NCI-H1417 treated with DMSO at 0.1 percent for 48 hours (cell line): Measurements from ENCODE around the gene ZNF469.

ENCODE experiments used
- DNase-seq: peaks from one replicate; lab custom pipeline; 2025; lab: John Stamatoyannopoulos, UW

The ZNF469 gene

GRCh38 chr16:88382491-88383400 is at the start of gene ZNF469:
TSS of gene ZNF469 (plus strand) at chr16:88382959. CDS start at chr16:88427471, 44,512 bp downstream.
- DNase-seq = no peak

DNA sequence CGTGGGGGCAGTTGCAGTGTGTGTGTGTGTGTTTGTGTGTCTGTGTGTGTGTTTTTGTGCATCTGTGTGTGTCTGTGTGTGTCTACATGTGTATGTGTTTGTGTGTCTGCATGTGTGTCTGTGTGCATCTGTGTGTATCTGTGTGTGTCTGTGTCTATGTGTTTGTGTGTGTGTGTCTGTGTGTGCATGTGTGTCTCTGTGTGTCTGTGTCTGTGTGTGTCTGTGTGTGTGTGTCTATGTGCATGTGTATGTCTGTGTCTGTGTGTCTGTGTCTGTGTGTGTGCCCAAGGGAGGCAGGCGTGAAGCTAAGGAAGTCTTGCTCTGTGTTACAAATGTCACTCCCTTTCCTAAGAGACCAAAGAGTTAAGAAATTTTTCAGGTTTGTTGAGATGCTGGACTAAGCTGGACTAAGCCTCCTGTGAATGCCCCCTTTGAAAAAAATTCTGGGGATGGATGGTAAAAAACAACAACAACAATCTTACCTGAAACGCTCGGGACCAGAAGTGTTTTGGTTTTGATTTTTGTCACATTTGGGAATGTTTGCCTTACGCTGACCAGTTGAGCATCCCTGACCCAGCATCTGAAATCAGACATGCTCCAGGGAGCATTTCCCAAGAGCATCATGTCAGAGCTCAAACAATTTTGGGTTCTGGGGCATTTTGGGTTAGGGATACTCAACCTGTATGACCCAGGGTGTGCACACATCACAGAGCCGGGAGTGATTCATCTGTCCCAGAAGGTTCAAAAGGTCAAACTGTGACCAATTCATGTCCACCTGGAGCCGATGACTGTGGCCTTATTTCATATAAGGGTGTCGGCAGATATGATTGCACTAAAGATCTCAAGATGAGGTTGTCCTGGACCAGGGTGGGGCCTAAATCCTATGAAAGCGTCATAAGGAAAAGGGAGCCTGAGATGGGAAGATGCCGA is 48.6 kb upstream of the ZNF469 start:
- DNase-seq = no peak

DNA sequence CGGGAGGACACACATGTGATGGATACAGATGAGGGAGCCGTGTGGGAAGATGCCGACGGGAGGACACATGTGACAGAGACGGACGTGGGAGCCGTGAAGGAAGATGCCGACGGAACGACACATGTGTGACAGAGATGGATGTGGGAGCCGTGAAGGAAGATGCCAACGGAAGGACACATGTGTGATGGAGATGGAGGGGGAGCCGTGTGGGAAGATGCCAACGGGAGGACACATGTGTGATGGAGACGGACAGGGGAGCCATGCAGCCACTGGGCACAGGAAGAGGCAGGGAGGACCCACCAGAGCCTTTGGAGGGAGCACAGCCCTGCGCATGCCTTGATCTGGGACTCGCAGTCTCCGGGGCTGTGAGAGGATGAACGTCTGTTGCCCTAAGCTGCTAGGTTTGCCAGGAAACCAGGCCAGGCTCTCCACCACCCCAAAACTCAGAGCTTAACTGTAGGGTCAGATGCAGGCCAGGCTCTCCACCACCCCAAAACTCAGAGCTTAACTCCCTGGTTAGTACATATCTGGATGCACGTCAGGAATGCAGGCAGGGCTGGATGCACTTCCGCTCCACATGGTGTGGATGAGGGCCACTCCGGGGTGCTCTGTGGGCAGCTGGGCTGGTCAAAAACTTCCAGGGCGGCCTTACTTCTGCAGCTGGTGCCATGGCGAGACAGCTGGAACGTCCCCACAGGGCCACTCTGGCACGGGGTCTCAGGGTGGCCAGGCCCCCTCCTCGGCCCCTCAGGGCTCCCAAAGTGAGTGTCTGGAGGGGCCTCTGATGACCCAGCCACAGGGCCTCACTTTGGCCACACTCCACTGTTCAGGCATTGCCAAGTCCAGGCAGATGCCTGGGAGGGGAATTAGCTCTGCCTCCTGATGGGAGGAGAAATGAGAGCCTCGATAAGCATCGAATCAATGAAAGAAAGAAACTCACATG is 47.7 kb upstream of the ZNF469 start:
- DNase-seq = no peak

DNA sequence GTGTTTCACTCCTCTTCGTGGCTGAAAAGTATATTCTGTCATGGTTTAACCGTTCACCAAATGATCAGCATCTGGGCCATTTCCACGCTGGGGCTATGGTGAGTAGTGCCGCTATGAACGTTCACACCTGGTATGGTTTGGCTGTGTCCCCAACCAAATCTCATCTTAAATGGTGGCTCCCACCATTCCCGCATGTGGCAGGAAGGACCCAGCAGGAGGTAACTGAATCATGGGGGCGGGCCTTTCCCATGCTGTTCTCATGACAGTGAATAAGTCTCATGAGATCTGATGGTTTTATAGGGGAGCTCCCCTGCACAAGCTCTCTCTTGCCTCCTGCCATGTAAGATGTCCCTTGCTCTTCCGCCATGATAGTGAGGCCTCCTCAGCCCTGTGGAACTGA is 45.7 kb upstream of the ZNF469 start:
- no peak for DNase-seq

- DNase-seq = no peak
These were observed 45.2 kb upstream of the ZNF469 start for GRCh38 chr16:88337538-88337937.

- DNase-seq = no peak
These were observed 44.6 kb upstream of the ZNF469 start for GRCh38 chr16:88338111-88338510.

DNA sequence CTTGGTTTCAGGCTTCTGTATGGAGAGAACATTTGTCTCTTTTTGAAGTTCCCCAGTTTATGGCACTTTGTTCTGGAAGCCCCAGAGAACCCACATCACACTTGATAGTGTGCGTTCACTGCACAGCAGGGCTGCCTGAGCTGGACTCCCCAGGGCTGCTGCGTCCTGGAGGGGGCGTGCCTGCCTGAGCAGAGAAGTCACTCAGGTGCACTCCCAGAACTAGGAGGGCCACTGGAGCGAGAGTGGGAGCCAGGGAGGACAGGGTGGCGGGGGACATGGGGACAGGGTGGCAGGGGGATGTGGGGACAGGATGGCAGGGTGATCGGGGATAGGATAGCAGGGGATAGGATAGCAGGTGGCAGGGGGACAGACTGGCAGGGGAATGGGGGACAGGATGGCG is 43.9 kb upstream of the ZNF469 start:
- no peak for DNase-seq

GRCh38 chr16:88339930-88340754 is 42.6 kb upstream of the ZNF469 start:
- no peak for DNase-seq

GRCh38 chr16:88340755-88341150 is 42.0 kb upstream of the ZNF469 start:
- DNase-seq = no peak

DNA sequence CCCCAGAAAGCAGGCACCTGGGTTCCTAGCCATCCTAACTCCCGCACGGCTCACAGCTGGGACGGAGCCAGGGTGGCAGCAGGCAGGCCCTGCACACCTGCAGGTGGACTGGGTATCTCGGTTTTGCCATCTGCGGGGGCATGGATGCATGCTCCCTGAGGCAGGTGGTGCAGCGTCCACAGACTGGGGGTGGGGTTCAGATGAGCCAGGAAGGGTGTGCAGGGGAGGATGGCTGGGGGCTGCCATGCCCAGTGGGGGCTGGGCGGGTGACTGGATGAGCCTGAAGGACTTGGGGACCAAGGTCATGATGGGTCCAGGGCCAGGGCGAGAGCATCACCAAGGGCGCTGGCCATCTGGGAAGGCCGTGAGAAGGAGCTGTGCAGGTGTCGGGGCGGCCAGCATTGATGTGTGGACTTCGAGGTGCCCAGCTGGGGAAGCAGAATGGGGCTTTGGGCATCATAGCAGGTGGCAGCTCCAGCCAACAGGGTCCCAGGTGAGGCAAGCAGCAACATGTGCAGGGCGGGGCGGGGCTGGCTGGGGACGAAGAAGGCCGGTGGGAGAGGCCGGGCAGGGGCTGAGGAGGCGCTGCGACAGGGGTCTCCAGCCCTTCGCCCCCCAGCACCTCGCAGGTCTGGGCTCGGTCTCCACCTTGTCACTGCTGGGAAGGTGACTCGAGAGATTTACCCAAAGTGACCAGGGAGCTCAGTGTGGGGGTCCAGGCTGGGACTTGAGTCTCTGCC is 41.0 kb upstream of the ZNF469 start:
- no peak for DNase-seq

GRCh38 chr16:88342491-88342890 is 40.3 kb upstream of the ZNF469 start:
- no peak for DNase-seq

- DNase-seq = no peak
These were observed 39.4 kb upstream of the ZNF469 start for GRCh38 chr16:88343271-88343791.

DNA sequence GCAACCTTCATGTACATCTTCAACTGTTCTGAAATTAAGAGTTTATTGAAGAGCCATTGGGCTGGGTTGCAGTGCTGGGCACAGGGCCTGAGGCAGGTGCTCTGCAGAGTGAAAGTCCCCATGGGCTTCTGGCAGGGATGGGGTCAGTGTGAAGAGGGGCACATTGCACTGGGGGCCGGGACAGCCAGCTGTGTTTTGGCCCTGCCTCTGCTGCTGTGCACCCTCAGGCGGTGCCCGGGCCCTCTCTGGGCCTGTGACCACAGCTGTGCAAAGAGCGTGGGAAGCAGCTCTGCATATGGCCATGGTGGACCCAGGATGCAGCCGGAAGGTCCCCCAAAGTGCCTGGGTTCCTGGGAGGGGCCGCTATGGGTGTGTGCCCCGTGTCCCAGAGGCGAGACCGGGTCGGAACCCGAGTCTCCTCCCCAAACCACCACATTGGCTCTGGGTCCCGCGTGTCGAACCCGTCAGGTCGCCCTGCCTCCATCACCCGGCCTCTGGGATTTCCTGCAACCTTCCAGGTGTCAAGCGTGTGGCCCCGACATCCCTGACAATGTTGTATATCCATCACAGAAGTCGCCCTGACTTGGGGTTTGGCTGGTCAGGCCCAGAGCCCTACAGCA is 38.2 kb upstream of the ZNF469 start:
- no peak for DNase-seq

- DNase-seq = no peak
These were observed 37.6 kb upstream of the ZNF469 start for GRCh38 chr16:88345031-88345720.

DNA sequence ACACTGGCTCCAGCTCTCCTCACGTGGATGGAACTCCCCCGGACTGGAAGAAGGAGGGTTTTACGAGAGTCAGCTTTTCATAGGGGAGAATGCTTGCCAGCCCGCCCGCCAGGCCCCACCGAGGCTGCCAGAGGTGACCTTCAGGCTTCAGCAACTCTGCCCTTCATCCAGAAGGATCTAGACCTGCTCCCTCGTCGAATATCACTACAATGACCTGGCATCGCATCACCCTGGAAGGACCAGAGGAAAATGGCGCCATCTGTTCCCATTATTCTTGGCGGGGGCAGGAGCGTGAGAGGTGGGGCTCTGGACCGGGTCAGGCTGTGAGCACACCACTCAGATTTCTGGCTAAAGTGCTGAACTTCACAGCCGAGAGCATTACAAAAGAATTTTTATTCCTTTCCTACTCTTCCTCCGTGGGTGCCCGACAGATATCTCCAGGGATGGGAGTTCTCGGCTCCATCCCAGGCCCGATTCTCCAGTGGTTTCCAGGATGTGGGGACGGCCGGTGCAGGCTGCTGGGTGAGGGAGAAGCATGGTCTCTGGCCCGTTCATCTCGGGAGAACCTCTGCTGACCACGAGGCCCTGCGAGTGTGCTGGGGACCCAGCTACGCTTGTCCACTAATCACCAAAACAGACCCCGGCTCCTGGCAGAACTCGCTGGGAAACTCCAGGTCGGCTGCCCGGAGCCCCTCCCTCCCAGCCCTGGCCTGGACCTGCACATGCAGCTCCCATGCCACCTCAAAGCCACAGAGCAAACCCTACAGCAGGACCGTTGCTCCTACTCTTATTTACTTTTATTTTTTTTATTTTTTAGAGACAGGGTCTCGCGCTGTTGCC is 36.8 kb upstream of the ZNF469 start:
- DNase-seq = no peak

GRCh38 chr16:88346680-88347505 is 35.9 kb upstream of the ZNF469 start:
- DNase-seq = no peak
